ENCODE data around the gene MCTP1.
A peak's percentile ranks its signal among the peaks of the same experiment; 100 is the strongest.

MCTP1 gene

DNA sequence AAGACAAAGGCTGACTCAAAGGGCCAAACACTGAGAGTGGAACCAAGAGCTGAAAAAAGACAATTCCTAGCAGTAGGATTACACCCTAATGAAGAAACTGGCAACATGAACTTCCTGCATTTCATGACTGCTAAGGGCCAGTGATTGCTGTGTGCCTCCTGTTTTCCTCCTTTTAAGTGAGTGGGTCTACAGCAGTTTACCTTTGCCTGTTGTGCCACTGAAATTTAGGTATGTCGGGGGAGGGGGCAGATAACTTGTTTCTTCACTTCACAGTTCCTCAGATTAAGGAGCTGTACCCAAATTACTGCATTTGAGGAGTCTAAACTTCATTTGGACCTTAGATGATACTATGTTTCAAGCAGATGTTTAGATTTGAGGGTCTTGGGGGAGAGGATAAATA lies 191.7 kb downstream of the MCTP1 start:
- TF ChIP-seq EZH2phosphoT487 (IDR thresholded peaks at IDR 0.05; ENCODE audit: borderline replicate concordance) (no peak), CTCF (conservative IDR thresholded peaks at IDR 0.05; ENCODE audit: low read length) (no peak)
- no peaks in the 10 kb centered on the region for H3K36me3 ChIP-seq (ENCODE audit: insufficient read depth, low read length)
- H4K20me1 ChIP-seq (ENCODE audit: insufficient read depth, low read length, poor library complexity, severe bottlenecking) = no peaks in the 10 kb centered on the region

DNA sequence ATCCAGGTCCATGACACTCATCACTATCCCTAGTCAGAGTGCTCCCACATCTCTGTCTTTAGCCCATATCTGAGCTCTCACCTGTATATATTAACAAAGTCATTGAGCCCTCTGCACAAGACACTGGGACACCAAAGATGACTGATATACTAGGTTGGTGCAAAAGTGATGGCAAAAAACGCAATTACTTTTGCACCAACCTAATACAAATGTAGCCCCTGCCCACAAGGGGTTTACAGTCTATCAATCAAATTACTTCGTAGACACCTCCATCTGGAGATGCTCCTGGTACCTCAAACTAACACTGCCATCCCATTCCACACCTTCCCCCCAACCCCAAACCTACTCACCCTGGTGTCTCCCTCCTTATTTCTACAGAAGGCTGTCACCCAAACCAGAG lies 194.1 kb downstream of the MCTP1 start:
- no peaks in the 10 kb centered on the region for H3F3A ChIP-seq (ENCODE audit: low read depth)
- no peaks in the 10 kb centered on the region for H3K36me3 ChIP-seq (ENCODE audit: insufficient read depth, low read length)
- no peaks in the 10 kb centered on the region for H3K9me3 ChIP-seq (ENCODE audit: insufficient read depth, low read depth, low read length)
- H3K9me2 ChIP-seq (replicated peaks; ENCODE audit: low read depth, low read length) = no peaks in the 10 kb centered on the region
- H3K4me2 ChIP-seq (ENCODE audit: low read depth, low read length, poor library complexity, severe bottlenecking) = no peak overlapping the region
- no peak for TF ChIP-seq EZH2phosphoT487 (IDR thresholded peaks at IDR 0.05; ENCODE audit: borderline replicate concordance)
- TF ChIP-seq CTCF (conservative IDR thresholded peaks at IDR 0.05; ENCODE audit: low read length) = no peak
- H3K4me1 ChIP-seq (ENCODE audit: insufficient read depth, low read length, poor library complexity, severe bottlenecking) = peaks cover 21% of the 10 kb centered on the region
- no peak overlapping the region for H3K9ac ChIP-seq (ENCODE audit: low read depth, low read length, poor library complexity, severe bottlenecking)
- H3K79me2 ChIP-seq (ENCODE audit: insufficient read depth, low read length) = no peaks in the 10 kb centered on the region
- H4K20me1 ChIP-seq (ENCODE audit: insufficient read depth, low read length, poor library complexity, severe bottlenecking) = no peaks in the 10 kb centered on the region
- H2AFZ ChIP-seq (ENCODE audit: low read length) = no peak overlapping the region
- H3K27me3 ChIP-seq (ENCODE audit: insufficient read depth, low read length, poor library complexity, severe bottlenecking) = no peaks in the 10 kb centered on the region
- no peak overlapping the region for H3K4me3 ChIP-seq (ENCODE audit: low read length, poor library complexity, severe bottlenecking)

More for the DNA sequence above, 191.7 kb downstream of the MCTP1 start:
- Histone ChIP-seq H3K27me3 (ENCODE audit: insufficient read depth, low read length, poor library complexity, severe bottlenecking) (no peaks in the 10 kb centered on the region), H2AFZ (ENCODE audit: low read length) (no peak overlapping the region), H3F3A (ENCODE audit: low read depth) (no peaks in the 10 kb centered on the region), H3K4me1 (ENCODE audit: insufficient read depth, low read length, poor library complexity, severe bottlenecking) (peaks cover under 1% of the 10 kb centered on the region), H3K79me2 (ENCODE audit: insufficient read depth, low read length) (no peaks in the 10 kb centered on the region), H3K9me3 (ENCODE audit: insufficient read depth, low read depth, low read length) (no peaks in the 10 kb centered on the region), H3K4me3 (ENCODE audit: low read length, poor library complexity, severe bottlenecking) (no peak overlapping the region), H3K9me2 (replicated peaks; ENCODE audit: low read depth, low read length) (no peaks in the 10 kb centered on the region), H3K4me2 (ENCODE audit: low read depth, low read length, poor library complexity, severe bottlenecking) (no peak overlapping the region), H3K9ac (ENCODE audit: low read depth, low read length, poor library complexity, severe bottlenecking) (no peak overlapping the region)

DNA sequence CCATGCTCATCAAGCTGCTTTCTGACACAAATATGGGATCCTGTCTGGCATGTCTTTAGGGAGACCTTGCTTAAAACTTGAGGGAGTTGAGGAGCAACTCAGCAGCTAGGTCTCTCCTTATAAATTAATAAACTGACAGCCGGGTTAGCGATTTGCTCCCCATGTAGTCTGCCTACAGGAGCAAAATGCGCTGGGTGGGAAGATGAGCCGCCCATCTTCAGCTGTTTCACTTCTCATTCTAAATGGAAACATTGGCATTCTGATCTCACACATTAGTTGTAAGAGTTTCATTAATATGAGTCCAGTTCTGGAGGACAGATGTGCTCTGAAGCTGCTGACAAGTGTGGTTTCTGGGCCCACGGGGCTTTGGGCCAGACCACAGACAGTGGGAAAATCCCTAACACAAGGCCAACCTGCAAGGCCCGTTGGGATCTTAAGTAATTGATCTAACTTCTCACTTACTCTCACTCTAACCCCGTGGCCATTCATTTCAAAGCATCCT lies 197.0 kb downstream of the MCTP1 start:
- no peaks in the 10 kb centered on the region for H3K9me3 ChIP-seq (ENCODE audit: insufficient read depth, low read depth, low read length)
- H3K27me3 ChIP-seq (ENCODE audit: insufficient read depth, low read length, poor library complexity, severe bottlenecking) = no peaks in the 10 kb centered on the region
- no peaks in the 10 kb centered on the region for H3K36me3 ChIP-seq (ENCODE audit: insufficient read depth, low read length)
- no peaks in the 10 kb centered on the region for H3F3A ChIP-seq (ENCODE audit: low read depth)
- peak overlapping the region; percentile 52 for H2AFZ ChIP-seq (ENCODE audit: low read length)
- H3K4me2 ChIP-seq (ENCODE audit: low read depth, low read length, poor library complexity, severe bottlenecking) = peak overlapping the region; percentile 69
- H3K79me2 ChIP-seq (ENCODE audit: insufficient read depth, low read length) = no peaks in the 10 kb centered on the region
- no peaks in the 10 kb centered on the region for H4K20me1 ChIP-seq (ENCODE audit: insufficient read depth, low read length, poor library complexity, severe bottlenecking)
- peaks cover 38% of the 10 kb centered on the region for H3K4me1 ChIP-seq (ENCODE audit: insufficient read depth, low read length, poor library complexity, severe bottlenecking)
- H3K9ac ChIP-seq (ENCODE audit: low read depth, low read length, poor library complexity, severe bottlenecking) = peak overlapping the region; percentile 40
- peak overlapping the region; percentile 46 for H3K4me3 ChIP-seq (ENCODE audit: low read length, poor library complexity, severe bottlenecking)
- no peak for TF ChIP-seq CTCF (conservative IDR thresholded peaks at IDR 0.05; ENCODE audit: low read length)
- no peak for TF ChIP-seq EZH2phosphoT487 (IDR thresholded peaks at IDR 0.05; ENCODE audit: borderline replicate concordance)
- no peaks in the 10 kb centered on the region for H3K9me2 ChIP-seq (replicated peaks; ENCODE audit: low read depth, low read length)
